IPS-NIHi7 (cell line): ENCODE data around the gene PFKL.
"Not testable (repeated sequence)": the region's sequence is repeated elsewhere in the genome, so short reads cannot be mapped to it uniquely, and the experiment has no call there.

ENCODE experiments used
- DNase-seq: peaks from one replicate; pipeline ENCODE4 v3.0.0; 2012; ENCODE audit warnings: mixed read lengths; ENCODE audit errors: extremely low spot score

The PFKL gene

DNA sequence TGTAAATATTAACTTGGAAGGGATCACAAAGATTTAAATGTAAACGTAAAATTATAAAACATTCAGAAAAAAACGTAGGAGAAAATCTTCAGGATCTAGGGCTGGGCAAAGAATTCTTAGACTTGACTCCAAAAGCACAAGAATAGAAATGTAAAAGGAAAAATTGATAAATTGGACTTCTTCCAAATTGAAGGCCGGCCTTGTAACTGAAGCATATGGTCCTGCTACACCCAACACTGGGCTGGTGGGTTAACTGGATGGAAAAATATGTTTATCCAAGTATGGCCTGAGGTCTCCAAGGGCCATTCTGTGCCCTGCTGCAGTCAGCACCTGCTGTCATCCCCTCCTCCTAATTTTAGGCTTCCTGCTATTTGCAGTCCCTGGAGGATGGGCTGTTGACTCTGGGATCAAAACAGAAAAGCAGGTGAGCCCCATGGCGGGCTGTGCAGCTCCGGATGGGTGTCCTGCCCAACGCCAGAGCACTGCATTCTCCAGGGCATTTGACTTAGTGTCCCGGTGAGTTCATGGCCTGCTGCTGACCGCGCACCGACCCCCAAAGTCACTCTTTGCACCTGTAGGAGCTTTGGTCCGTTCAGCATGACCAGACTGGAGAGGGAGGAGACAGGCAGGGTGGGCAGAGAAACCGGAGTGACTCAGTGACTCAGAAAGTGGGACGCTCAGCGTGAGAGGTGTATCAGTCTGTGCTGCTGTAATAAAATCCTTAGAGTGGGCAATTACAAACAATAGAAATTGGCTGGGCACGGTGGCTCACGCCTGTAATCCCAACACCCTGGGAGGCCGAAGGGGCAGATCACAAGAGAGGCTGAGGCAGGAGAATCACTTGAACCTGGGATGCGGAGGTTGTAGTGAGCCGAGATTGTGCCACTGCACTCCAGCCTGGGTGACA, 20.2 kb upstream of the PFKL start:
- no peak for DNase-seq

DNA sequence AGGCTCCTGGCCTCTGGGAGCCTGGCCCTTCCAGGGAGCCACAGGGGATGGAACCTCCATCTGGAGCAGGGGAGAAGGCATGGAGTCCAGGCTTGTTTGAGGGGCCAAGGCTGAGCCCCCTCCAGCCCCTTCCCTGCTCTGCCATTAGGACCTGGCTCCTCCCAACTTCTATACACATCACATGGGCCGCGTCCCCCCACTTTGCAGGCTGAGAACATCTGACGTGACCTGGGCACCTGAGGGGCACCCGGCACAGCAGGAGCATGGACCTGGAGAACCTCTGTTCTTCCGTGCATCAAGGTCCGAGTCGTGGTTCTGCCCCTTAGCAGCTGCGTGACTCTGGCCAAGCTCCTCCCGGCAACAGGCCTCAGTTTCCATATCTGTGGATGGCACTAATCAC, 18.1 kb upstream of the PFKL start:
- no peak for DNase-seq

DNA sequence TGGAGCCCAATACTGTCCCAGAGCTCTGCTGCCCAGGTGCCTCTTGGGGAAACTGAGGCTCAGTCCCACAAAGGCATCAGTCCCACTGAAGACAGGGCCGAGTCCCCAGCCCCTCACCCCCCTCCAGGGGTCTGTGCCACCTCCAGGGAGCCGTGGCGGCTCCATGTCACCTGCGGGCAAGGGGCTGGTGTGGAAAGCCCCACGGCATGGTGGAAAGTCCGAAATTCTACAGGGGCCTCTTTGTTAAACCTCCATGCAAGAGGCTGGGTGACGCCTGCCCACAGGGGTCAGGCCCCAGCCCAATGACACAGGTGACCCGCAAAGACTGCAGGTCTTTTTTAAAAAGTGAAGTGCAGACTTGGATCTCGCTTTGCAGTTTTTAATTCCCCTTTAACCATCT, 17.5 kb upstream of the PFKL start:
- DNase-seq = no peak

DNA sequence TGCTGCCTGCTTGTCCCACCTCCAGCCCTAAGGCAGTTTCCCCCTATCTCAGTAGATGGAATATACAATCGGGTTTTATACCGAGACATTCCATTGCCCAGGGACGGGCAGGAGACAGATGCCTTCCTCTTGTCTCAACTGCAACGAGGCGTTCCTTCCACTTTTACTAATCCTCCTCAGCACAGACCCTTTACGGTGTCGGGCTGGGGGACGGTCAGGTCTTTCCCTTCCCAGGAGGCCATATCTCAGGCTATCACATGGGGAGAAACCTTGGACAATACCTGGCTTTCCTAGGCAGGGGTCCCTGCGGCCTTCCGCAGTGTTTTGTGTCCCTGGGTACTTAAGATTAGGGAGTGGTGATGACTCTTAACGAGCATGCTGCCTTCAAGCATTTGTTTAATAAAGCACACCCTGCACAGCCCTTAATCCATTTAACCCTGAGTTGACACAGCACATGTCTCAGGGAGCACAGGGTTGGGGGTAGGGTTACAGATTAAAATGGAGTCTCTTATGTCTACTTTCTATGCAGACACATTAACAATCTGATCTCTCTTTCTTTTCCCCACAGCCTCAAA, 16.6 kb upstream of the PFKL start:
- DNase-seq = not testable (repeated sequence)

DNA sequence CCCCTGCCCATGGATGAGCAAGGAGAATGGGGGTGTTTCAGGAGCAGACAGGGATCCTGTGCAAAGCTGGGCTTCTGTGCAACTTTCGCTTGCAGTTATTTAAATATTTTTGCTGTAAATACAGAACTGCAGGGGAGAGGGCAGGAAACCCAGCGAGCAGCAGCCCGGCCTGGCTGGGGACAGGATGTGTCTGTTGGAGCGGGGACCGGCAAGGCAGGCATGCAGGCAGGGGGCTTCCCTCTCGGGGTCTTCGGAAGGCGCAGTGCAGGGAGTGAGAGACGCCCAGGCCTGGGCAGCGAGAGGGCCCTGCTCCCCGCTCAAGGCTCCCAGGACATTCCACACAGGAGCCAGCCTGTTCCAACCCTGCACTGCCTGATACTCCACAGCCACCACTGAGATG, 15.9 kb upstream of the PFKL start:
- DNase-seq = no peak

DNA sequence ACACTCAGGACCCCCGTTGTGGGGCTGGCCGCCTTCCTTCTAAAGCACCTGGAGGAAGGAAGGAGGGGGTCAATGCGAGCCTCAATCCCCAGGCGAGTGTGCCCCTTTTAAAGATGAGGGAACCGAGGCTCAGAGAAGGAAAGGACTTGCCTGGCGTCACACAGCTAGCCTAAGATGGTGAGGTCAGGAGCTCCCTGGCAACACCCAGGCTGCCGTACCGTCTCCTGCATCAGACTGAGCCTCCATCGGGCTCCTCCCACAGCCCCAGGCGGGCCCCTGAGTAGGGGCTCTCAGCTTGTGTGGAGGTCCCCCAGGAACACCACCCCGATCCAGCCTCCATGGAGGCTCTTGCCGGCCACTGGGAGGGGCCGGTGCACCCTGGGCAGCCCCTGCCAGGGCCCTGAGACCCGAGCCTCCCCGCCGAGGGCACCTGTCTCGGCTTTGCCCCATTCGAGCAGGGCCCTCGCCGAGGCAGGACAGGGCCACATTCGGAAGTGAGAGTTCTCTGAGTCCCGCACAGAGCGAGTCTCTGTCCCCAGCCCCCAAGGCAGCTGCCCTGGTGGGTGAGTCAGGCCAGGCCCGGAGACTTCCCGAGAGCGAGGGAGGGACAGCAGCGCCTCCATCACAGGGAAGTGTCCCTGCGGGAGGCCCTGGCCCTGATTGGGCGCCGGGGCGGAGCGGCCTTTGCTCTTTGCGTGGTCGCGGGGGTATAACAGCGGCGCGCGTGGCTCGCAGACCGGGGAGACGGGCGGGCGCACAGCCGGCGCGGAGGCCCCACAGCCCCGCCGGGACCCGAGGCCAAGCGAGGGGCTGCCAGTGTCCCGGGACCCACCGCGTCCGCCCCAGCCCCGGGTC, 14.5 kb upstream of the PFKL start, which contains the start of gene AIRE:
TSS of gene AIRE (plus strand) at position 739 of the 855 bp plus-strand sequence. CDS start 131 bp downstream, outside the sequence.
- DNase-seq = peak; percentile 63

DNA sequence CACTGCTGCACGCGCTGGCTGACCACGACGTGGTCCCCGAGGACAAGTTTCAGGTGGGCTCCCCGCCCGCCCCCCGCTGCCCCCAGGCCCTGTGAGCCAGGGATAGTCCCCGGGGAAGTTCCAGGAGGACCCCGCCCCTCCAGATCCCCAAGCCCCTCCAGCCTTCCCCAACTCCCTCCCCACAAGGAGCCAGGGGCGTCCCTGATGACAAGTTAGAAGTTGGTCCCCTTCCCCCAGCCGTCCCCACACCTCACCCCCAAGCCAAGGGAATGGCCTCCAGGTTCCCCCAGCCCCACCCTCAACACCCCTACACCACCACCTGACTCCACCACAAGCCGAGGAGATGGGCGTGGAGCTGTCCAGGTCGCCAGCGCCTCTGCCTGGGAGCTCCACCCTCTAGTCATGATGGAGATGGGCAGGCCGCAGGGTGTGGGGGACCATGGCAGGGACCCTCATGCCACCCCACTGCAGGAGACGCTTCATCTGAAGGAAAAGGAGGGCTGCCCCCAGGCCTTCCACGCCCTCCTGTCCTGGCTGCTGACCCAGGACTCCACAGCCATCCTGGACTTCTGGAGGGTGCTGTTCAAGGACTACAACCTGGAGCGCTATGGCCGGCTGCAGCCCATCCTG, 13.7 kb upstream of the PFKL start:
- no peak for DNase-seq

DNA sequence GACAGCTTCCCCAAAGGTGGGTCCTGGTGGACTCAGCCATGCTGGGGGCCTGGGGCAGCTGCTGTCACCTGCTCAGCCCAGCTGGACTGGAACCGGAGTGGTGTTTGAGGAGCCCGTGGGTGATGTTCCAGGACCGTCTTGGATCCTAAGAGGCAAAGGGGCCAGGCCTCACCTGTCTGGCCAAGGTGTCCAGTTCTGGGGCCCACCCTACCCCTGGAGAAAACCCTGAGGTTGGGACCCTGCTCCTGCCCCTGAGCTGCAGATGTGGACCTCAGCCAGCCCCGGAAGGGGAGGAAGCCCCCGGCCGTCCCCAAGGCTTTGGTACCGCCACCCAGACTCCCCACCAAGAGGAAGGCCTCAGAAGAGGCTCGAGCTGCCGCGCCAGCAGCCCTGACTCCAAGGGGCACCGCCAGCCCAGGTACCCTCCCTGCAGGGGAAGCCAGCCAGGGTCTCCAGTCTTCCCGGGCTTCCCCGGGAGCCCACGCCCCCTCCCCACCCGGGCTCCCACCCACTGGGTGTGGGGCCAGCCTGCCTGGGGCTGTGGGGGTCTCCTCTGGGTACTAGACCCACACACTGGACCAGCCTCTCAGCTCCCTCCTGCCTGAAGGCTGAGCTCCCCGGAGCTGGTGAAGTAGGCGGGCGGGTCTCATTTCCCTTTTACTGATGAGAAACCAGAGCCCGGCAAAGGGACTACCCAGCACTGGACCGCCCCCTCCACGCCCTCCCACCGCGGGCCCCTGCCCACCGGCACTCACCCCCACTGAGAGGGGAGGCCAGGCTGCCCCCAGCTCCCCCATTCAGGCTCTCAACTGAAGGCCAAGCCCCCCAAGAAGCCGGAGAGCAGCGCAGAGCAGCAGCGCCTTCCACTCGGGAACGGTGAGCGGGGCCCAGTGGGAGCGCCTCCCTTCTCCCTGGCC, 12.9 kb upstream of the PFKL start:
- DNase-seq = no peak

DNA sequence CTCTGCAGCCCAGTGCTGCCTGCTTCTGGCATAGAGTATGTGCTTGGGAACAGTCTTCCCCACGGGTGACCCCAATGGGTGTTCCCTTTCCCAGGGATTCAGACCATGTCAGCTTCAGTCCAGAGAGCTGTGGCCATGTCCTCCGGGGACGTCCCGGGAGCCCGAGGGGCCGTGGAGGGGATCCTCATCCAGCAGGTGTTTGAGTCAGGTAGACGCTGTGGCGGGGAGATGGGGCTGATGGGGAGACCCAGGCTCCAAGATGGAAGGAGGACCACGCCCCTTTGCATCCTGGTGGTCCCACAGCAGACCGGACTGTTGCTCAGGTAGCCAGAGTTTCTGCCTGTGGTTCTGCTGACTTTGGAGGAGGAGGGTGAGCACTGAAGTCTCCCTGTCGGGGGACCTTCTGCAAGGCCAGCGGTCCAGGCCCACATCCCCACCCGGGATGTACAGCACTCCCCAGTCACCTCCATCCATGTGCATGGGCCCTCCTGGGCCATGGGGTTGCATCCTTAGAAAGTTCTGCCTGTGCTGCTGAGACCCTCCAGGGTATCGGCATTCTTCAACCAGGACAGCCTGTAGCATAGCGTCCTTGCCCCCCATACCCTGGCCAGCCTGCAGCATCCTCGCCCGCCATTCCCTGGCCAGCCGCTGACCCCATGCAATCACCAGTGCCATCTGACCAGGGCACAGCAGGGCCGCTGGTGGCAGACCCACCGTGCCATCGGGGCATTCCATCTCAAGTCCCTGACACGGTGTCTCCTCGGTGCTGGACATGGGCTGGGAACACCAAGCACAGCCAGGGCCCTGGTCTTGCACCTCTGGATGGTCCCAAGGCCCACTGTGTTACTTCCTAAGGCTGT, 11.4 kb upstream of the PFKL start:
- DNase-seq = no peak

DNA sequence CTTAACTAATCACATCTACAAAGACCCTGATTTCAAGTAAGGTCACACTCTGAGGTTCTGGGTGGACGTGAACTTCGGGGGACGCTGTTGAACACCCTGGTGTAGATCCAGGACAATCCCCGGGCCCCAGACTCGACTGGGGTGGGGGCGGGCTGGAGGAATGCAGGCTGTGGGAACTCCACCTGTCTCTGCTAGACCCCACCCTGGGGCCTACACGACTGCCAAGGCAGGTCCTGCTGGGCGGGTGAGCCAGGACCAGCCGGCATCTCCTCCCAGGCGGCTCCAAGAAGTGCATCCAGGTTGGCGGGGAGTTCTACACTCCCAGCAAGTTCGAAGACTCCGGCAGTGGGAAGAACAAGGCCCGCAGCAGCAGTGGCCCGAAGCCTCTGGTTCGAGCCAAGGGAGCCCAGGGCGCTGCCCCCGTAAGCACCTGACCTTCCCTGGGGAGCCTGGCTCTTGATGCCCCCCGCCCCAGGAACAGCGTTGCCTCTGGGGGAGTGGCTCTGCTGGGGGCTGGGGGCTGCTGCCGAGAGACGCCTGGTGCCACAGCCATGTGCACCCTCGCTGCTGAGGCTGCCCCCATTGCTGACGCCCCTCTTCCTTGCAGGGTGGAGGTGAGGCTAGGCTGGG, 10.4 kb upstream of the PFKL start:
- DNase-seq = no peak

DNA sequence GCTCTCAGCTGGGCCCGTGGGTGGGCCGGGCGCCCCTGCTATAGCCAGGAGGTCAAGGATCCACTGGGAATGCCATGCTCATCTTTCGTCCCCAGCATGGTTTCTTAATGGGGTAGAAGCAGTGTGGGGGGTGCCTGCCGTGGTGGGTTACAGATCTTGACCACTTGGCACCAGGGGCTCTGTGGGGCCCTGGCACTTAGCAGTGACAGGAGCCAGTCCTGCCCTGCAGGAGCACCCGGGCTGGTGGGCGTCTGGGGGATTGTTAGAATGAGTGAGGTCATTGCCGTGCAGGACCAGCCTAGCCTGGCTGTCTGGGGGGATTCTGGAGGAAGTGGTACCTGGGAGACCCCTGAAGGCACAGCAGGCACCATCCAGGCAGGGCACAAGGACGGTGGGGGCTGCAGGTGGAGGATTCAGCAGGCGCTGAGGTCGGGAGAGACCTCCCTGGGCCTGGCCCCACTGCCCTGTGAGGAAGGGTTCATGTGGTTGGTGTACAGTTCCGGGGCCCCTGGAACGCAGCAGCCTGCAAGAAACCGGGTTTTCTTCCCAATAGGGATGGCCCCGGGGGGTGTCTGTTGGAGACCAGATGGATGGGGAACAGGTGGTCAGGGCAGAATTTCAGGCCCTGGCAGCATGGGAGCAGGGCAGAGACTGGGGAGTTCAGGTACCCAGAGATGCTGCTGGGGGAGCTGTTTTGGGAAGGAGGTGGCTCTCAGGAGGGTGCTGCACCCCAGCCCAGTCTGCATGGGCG, 9.4 kb upstream of the PFKL start:
- no peak for DNase-seq

DNA sequence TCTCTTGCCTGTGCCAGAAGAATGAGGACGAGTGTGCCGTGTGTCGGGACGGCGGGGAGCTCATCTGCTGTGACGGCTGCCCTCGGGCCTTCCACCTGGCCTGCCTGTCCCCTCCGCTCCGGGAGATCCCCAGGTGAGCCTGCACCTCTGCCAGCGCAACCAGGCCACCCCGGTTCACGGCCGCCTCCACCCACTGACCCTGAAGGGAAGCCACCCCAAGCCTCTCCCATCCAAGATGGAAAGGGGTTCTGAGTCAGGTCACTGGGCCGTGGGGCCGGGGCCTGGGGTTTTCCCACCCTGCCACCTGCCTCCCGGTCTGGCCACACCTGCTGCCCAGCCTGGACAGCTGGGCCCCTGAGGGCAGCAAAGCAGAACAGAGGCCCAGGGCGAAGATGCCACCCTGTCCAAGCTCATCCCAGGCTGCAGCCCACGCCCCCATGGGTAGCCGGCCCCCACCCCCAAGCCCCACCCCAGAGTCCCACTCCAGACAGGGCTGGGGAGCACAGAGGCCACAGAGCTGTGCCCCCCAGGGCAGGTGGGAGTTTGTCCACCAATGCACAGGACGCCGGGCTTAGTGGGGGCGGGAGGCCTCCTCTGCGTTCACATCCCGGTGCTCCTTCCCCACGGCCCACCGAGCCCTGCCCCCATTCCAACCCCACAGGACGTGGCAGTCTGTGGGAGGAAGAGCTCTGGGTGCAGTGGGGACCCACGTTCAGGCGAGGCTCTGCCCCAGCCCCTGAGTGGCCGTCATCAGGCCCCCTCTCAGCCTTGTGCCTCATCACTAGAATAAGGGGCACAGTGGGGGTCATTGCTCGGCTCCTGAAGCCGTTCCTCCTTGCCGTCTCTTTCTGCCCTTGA, 8.5 kb upstream of the PFKL start:
- no peak for DNase-seq

DNA sequence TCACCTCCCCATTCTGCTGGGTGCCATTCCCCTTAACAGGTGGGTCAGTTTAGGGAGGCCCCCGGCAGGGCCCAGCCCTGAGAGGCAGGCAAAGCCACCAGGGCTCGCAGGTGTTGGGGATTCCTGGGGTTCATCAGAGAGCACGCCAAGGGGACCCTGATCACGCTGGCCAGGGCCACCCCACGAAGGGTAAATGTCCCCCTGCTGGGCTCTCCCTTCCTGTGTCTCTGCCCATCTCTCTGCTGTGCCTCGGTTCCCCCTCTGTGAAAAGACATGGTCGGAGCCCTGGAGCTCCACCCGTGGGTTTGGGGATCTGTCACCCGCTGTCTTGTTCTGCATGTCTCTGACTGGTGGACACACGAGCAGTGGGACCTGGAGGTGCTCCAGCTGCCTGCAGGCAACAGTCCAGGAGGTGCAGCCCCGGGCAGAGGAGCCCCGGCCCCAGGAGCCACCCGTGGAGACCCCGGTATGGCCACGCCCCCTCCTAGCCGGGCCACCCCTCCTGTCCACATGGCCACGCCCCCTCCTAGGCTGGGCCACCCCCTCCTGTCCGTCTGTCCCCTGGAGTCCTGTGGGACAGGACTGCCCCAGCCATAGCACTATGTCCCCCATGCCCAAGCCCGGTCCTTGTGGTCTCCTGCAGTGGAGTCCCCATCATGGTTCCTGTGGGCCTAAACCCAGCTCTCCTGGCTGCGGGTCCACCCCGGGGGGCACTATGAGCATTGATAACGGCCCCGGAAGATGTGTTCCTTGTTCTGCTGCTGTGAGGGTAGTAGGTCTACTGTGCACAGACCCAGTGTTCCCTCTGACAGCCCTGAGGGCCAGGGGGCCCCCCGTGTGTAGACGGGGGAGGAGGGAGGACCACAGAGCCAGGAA, 7.7 kb upstream of the PFKL start:
- peak; percentile 76 for DNase-seq

DNA sequence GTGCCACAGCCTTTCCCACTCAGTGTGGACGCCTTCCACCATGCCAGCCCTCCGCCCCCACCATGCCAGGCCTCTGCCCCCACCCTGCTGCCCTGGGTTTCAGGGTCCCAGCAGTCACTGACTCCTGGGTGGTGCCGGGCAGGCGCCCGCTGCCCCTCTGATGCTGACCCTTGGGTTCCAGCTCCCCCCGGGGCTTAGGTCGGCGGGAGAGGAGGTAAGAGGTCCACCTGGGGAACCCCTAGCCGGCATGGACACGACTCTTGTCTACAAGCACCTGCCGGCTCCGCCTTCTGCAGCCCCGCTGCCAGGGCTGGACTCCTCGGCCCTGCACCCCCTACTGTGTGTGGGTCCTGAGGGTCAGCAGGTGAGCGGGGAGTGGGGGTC, 7.0 kb upstream of the PFKL start:
- DNase-seq = no peak

DNA sequence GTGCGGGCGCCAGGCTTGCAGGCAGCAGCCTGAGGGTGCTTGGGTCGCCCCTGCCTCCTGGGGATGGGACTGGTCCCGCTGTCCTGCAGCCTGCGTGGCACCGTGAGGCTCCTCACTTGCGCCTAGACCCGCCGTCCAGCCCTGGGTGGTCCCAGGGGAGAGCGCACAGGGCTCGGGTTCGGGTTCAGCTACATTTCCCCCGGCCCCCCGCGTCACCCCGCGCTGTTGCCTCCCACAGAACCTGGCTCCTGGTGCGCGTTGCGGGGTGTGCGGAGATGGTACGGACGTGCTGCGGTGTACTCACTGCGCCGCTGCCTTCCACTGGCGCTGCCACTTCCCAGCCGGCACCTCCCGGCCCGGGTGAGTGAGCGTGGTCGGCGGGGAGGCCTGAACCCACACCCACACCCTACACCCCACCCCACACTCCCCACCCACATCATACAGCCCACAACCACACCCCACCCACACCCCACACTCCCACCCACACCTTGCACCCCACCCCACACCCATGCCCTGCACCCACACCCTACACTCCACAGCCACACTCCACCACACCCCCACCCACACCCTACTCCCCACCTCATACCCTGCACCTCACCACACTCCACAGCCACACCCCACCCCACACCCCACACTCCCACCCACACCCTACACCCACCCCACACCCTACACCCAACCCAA, 6.2 kb upstream of the PFKL start:
- DNase-seq = no peak
